Nephron (organoid): Measurements from ENCODE around the gene PARD6B.

ENCODE experiments used
- H3K27ac Mint-ChIP-seq, 3 experiments: 2 replicates each; pipeline ENCODE4 v1.8.0; 2020; ENCODE audit warnings: mixed read lengths in 3 of 3, mild to moderate bottlenecking in 2 of 3, moderate library complexity in 1 of 3
- H3K27me3 Mint-ChIP-seq: 2 replicates; pipeline ENCODE4 v1.8.0; 2021; ENCODE audit warnings: low read depth, mild to moderate bottlenecking, moderate library complexity, mixed read lengths
- H3K36me3 Mint-ChIP-seq: 2 replicates; pipeline ENCODE4 v1.8.0; 2020; ENCODE audit warnings: low read depth, mixed read lengths
- H3K4me1 Mint-ChIP-seq: 2 replicates; pipeline ENCODE4 v1.8.0; 2020; ENCODE audit warnings: mixed read lengths
- H3K4me3 Mint-ChIP-seq, 3 experiments: 2 replicates each; pipeline ENCODE4 v1.8.0; 2020; ENCODE audit warnings: mild to moderate bottlenecking in 3 of 3, mixed read lengths in 3 of 3, moderate library complexity in 2 of 3
- H3K9me3 Mint-ChIP-seq: 2 replicates; pipeline ENCODE4 v1.8.0; 2020; ENCODE audit warnings: mixed read lengths
- CTCF ChIP-seq, 3 experiments: fragments of 200-600 bp; sonication (generic); IDR thresholded peaks; one replicate each; pipeline ENCODE4 v1.5.0; 2021; ENCODE audit warnings: antibody characterized with exemption in 3 of 3; ENCODE audit not compliant: unreplicated experiment in 3 of 3

Gene PARD6B

GRCh38 chr20:50730765-50731054 is 670 bp upstream of the PARD6B start:
- H3K27me3 Mint-ChIP-seq = peaks cover 31% of the 10 kb centered on the region
- H3K4me3 Mint-ChIP-seq = peak overlapping the region; percentile 88 to 93 (median 93)

GRCh38 chr20:50731930-50732690 is 730 bp downstream of the PARD6B start:
- Mint-ChIP-seq H3K36me3 (peaks cover 8% of the 10 kb centered on the region), H3K4me1 (peaks cover 21% of the 10 kb centered on the region), H3K4me3 (peak overlapping the region; percentile 88 to 90 (median 89)), H3K9me3 (no peaks in the 10 kb centered on the region), H3K27me3 (peaks cover 31% of the 10 kb centered on the region), H3K27ac (peak overlapping the region; percentile 63 to 97 (median 80))
- TF ChIP-seq CTCF (IDR thresholded peaks at IDR 0.05; ENCODE audit: unreplicated experiment in 3 of 3) = no peak

More at GRCh38 chr20:50730765-50731054, 670 bp upstream of the PARD6B start:
- peaks cover 25% of the 10 kb centered on the region for H3K4me1 Mint-ChIP-seq
- peaks cover 4% of the 10 kb centered on the region for H3K36me3 Mint-ChIP-seq
- H3K27ac Mint-ChIP-seq = peak overlapping the region in 2 of 3 experiments; percentile 95 to 96
- no peaks in the 10 kb centered on the region for H3K9me3 Mint-ChIP-seq
- TF ChIP-seq CTCF (IDR thresholded peaks at IDR 0.05; ENCODE audit: unreplicated experiment in 3 of 3) = no peak

GRCh38 chr20:50733644-50734349 is 2.4 kb downstream of the PARD6B start:
- H3K4me3 Mint-ChIP-seq = peak overlapping the region; percentile 88 to 90 (median 89)
- H3K9me3 Mint-ChIP-seq = no peaks in the 10 kb centered on the region
- H3K27ac Mint-ChIP-seq = peak overlapping the region in 2 of 3 experiments; percentile 63 to 91
- peaks cover 30% of the 10 kb centered on the region for H3K27me3 Mint-ChIP-seq
- H3K4me1 Mint-ChIP-seq = peaks cover 12% of the 10 kb centered on the region
- TF ChIP-seq CTCF (IDR thresholded peaks at IDR 0.05; ENCODE audit: unreplicated experiment in 3 of 3) = no peak
- peaks cover 8% of the 10 kb centered on the region for H3K36me3 Mint-ChIP-seq

GRCh38 chr20:50734730-50735679 is 3.6 kb downstream of the PARD6B start:
- H3K36me3 Mint-ChIP-seq = peaks cover 14% of the 10 kb centered on the region
- no peak for TF ChIP-seq CTCF (IDR thresholded peaks at IDR 0.05; ENCODE audit: unreplicated experiment in 3 of 3)
- no peaks in the 10 kb centered on the region for H3K9me3 Mint-ChIP-seq
- peak overlapping the region in 1 of 3 experiments; percentile 22 for H3K27ac Mint-ChIP-seq
- H3K27me3 Mint-ChIP-seq = peaks cover 28% of the 10 kb centered on the region
- peaks cover 12% of the 10 kb centered on the region for H3K4me1 Mint-ChIP-seq
- H3K4me3 Mint-ChIP-seq = peak overlapping the region; percentile 46 to 68 (median 57)

GRCh38 chr20:50735813-50736212 is 4.4 kb downstream of the PARD6B start:
- no peak overlapping the region for H3K4me3 Mint-ChIP-seq
- peaks cover 6% of the 10 kb centered on the region for H3K4me1 Mint-ChIP-seq
- no peak for TF ChIP-seq CTCF (IDR thresholded peaks at IDR 0.05; ENCODE audit: unreplicated experiment in 3 of 3)
- H3K9me3 Mint-ChIP-seq = no peaks in the 10 kb centered on the region
- peaks cover 28% of the 10 kb centered on the region for H3K27me3 Mint-ChIP-seq
- peak overlapping the region in 1 of 3 experiments; percentile 17 for H3K27ac Mint-ChIP-seq
- H3K36me3 Mint-ChIP-seq = peaks cover 16% of the 10 kb centered on the region
